ENCODE results near the gene MAPKAP1. TPM values are rescaled to one million over a fixed set of nuclear protein-coding genes. Genes with fewer than 3 reads are reported as not detected.

The MAPKAP1 gene
- polyA plus RNA-seq, 1 donor from 2014 or later, result 57.5 TPM

- TF ChIP-seq EZH2 (IDR thresholded peaks at IDR 0.05; ENCODE audit: borderline replicate concordance, insufficient read depth, low read length, poor library complexity, severe bottlenecking), result no peak
- no peak for TF ChIP-seq POLR2AphosphoS5 (IDR thresholded peaks at IDR 0.05)
- no peak for TF ChIP-seq MXI1 (conservative IDR thresholded peaks at IDR 0.05; ENCODE audit: poor library complexity, severe bottlenecking)
- TF ChIP-seq EP300 (conservative IDR thresholded peaks at IDR 0.05; ENCODE audit: poor library complexity, severe bottlenecking), result no peak
- TF ChIP-seq TAF1 (IDR thresholded peaks at IDR 0.05; ENCODE audit: low read depth), result no peak
- TF ChIP-seq CTCF (IDR thresholded peaks at IDR 0.05; ENCODE audit: poor library complexity, severe bottlenecking), result no peak
- no peak for TF ChIP-seq SMC3 (conservative IDR thresholded peaks at IDR 0.05; ENCODE audit: poor library complexity)
- TF ChIP-seq RAD21 (conservative IDR thresholded peaks at IDR 0.05), result no peak
- TF ChIP-seq REST (IDR thresholded peaks at IDR 0.05; ENCODE audit: borderline replicate concordance), result no peak
Measured at GRCh38 chr9:125443367-125443766, 263.6 kb downstream of the MAPKAP1 start.

GRCh38 chr9:125442452-125442851 lies 264.6 kb downstream of the MAPKAP1 start:
- no peak overlapping the region for H3K4me3 ChIP-seq (ENCODE audit: low read length)
- no peaks in the 10 kb centered on the region for H3K36me3 ChIP-seq (ENCODE audit: insufficient read depth, low read length)
- no peak for TF ChIP-seq POLR2AphosphoS5 (IDR thresholded peaks at IDR 0.05)
- TF ChIP-seq CTCF (IDR thresholded peaks at IDR 0.05; ENCODE audit: poor library complexity, severe bottlenecking), result no peak
- no peak for TF ChIP-seq SMC3 (conservative IDR thresholded peaks at IDR 0.05; ENCODE audit: poor library complexity)
- no peak for TF ChIP-seq TAF1 (IDR thresholded peaks at IDR 0.05; ENCODE audit: low read depth)
- no peak for TF ChIP-seq MXI1 (conservative IDR thresholded peaks at IDR 0.05; ENCODE audit: poor library complexity, severe bottlenecking)
- no peak for TF ChIP-seq EP300 (conservative IDR thresholded peaks at IDR 0.05; ENCODE audit: poor library complexity, severe bottlenecking)
- no peak for TF ChIP-seq EZH2 (IDR thresholded peaks at IDR 0.05; ENCODE audit: borderline replicate concordance, insufficient read depth, low read length, poor library complexity, severe bottlenecking)
- TF ChIP-seq REST (IDR thresholded peaks at IDR 0.05; ENCODE audit: borderline replicate concordance), result no peak
- TF ChIP-seq RAD21 (conservative IDR thresholded peaks at IDR 0.05), result no peak
- H3K27ac ChIP-seq (ENCODE audit: low read length), result no peak overlapping the region
- H3K9ac ChIP-seq (ENCODE audit: low read length), result no peak overlapping the region
- no peaks in the 10 kb centered on the region for H4K20me1 ChIP-seq (ENCODE audit: insufficient read depth)
- no peaks in the 10 kb centered on the region for H3K79me2 ChIP-seq (replicated peaks; ENCODE audit: insufficient read depth, low read length)
- H2AFZ ChIP-seq (ENCODE audit: low read depth, low read length), result no peak overlapping the region
- H3K27me3 ChIP-seq (ENCODE audit: insufficient read depth, low read depth, low read length), result no peaks in the 10 kb centered on the region
- no peaks in the 10 kb centered on the region for H3F3A ChIP-seq (ENCODE audit: insufficient read depth, low read length, poor library complexity, severe bottlenecking)
- H3K9me3 ChIP-seq (ENCODE audit: low read length), result no peaks in the 10 kb centered on the region
- H3K9me2 ChIP-seq (ENCODE audit: insufficient read depth, low read length), result no peaks in the 10 kb centered on the region
- no peak overlapping the region for H3K4me2 ChIP-seq (ENCODE audit: low read length)

More at GRCh38 chr9:125443367-125443766, 263.6 kb downstream of the MAPKAP1 start:
- Histone ChIP-seq H3K4me2 (ENCODE audit: low read length) (no peak overlapping the region), H3K4me3 (ENCODE audit: low read length) (no peak overlapping the region), H3K9me3 (ENCODE audit: low read length) (no peaks in the 10 kb centered on the region), H3K9me2 (ENCODE audit: insufficient read depth, low read length) (no peaks in the 10 kb centered on the region), H3F3A (ENCODE audit: insufficient read depth, low read length, poor library complexity, severe bottlenecking) (no peaks in the 10 kb centered on the region), H3K36me3 (ENCODE audit: insufficient read depth, low read length) (no peaks in the 10 kb centered on the region), H3K79me2 (replicated peaks; ENCODE audit: insufficient read depth, low read length) (no peaks in the 10 kb centered on the region), H3K27ac (ENCODE audit: low read length) (no peak overlapping the region), H2AFZ (ENCODE audit: low read depth, low read length) (no peak overlapping the region), H3K9ac (ENCODE audit: low read length) (no peak overlapping the region), H4K20me1 (ENCODE audit: insufficient read depth) (no peaks in the 10 kb centered on the region), H3K27me3 (ENCODE audit: insufficient read depth, low read depth, low read length) (no peaks in the 10 kb centered on the region)
